Measurements from ENCODE around the gene INS. TPM values are rescaled to one million over a fixed set of nuclear protein-coding genes. Genes with fewer than 3 reads are reported as not detected.

The INS gene
- total RNA-seq, 4 donors from 2014 or later: not detected

DNA sequence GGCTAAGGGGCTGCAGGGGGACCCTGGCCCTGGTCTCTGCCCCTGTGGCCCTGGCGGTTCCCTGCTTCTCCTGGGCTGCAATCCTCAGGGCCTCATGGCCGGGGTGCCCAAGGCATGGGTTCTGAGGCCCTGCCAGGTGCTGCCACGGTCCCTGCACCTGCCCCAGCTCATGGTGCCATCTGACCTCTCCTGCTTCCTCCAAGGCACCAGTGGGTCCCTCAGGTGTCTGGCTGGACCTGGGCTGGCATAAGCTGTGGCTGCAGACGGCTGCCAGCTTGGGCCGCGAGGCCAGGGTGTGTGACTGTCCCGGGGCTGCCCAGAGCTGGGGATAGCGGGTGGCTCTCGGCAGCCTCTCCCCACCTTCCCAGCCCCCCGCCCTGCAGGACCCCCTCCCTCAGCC lies 2.0 kb downstream of the INS start:
- DNase-seq: no peak
- H3K27me3 ChIP-seq: peaks cover 0 to 89% (median 0%) of the 10 kb centered on the region in 4 donors
- H3K4me3 ChIP-seq: no peak overlapping the region
- H3K36me3 ChIP-seq: no peaks in the 10 kb centered on the region
- 52 to 67% methylated on average over 1 to 3 of the region's 10 CpGs for WGBS, 2 donors
- intact Hi-C loops (cut with DNase I): loop anchor here (10.0 kb wide), 1 partner anchor 464 kb away; the partner anchor contains the start of gene KRTAP5-6
- H3K9me3 ChIP-seq: no peaks in the 10 kb centered on the region
- no peak overlapping the region for H3K27ac ChIP-seq
- peaks cover 0 to 5% (median 0%) of the 10 kb centered on the region in 3 donors for H3K4me1 ChIP-seq
- TF ChIP-seq POLR2A (IDR thresholded peaks at IDR 0.05): no peak
- TF ChIP-seq, protein P1, sequence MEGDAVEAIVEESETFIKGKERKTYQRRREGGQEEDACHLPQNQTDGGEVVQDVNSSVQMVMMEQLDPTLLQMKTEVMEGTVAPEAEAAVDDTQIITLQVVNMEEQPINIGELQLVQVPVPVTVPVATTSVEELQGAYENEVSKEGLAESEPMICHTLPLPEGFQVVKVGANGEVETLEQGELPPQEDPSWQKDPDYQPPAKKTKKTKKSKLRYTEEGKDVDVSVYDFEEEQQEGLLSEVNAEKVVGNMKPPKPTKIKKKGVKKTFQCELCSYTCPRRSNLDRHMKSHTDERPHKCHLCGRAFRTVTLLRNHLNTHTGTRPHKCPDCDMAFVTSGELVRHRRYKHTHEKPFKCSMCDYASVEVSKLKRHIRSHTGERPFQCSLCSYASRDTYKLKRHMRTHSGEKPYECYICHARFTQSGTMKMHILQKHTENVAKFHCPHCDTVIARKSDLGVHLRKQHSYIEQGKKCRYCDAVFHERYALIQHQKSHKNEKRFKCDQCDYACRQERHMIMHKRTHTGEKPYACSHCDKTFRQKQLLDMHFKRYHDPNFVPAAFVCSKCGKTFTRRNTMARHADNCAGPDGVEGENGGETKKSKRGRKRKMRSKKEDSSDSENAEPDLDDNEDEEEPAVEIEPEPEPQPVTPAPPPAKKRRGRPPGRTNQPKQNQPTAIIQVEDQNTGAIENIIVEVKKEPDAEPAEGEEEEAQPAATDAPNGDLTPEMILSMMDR (IDR thresholded peaks at IDR 0.05): no peak

DNA sequence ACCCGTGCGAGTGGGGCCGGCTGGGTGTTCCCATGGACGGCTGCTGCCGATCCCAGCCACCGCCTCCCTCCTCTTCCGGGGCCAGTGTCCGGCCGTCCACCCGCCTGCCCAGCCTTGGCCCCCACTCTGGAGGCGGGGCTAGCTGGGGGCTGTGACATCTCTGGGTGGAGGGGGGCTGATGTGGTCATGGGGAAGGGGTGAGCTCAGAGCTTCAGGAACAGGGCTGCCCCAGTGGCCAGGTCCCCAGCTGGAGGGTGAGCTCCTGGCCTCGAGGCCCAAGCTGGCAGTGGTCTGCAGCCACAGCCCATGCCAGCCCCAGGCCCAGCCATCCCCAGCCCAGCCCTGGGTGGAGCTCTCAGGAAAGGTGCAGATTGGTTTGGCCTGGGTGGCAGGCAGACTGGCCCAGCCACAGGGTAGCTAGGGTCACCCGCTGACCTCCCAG lies 2.7 kb downstream of the INS start:
- H3K4me1 ChIP-seq: peaks cover 0 to 5% (median 0%) of the 10 kb centered on the region in 3 donors
- WGBS, 2 donors: 45% methylated on average over 5 of the region's 13 CpGs; no CpG with 5 or more reads in 1 of the 2 donors

DNA sequence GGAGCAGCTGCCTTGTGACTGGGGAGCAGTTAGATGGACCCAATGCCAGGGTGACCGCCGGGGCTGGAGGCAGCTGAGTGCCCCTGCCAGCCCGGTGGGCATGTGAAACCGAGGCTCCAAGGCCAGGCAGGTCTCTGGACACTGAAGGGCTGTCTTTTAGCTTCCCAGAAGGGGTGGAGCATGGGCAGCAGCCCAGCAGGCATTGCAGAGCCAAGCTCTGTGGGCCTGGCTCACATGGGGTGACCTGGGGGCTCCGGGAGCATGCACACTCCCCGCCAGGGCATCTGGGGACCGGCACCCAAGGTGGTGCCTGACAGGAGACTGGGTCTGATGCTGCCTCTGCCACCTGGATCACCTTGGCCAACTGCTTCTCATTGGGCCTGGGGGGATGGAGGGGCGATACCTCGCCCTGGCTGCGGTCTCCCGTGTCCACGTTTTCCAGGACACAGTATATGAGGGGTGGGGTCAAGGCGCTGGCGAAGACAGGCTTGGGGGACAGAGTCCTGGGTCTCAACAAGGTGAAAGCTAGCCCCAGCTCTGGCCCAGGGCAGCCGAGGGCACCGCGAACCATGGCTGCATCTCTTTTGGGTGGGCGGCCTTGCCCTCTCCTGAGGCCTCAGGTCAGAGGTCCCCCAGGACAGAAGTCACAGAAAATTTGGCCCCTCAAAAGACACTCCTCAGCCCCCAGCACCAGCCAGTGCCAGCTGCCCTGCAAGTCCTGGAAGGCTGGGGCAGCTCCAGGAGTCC lies 3.5 kb downstream of the INS start:
- Histone ChIP-seq H3K36me3 (no peaks in the 10 kb centered on the region), H3K9me3 (no peaks in the 10 kb centered on the region), H3K27me3 (peaks cover 0 to 87% (median 0%) of the 10 kb centered on the region in 4 donors), H3K4me1 (peaks cover 0 to 5% (median 0%) of the 10 kb centered on the region in 3 donors), H3K27ac (no peak overlapping the region), H3K4me3 (no peak overlapping the region)
- intact Hi-C loops (cut with DNase I): loop anchor here (10.0 kb wide), 1 partner anchor 463 kb away; the partner anchor contains the start of gene KRTAP5-6
- DNase-seq: no peak
- no peak for TF ChIP-seq POLR2A (IDR thresholded peaks at IDR 0.05)
- TF ChIP-seq, protein P1 (IDR thresholded peaks at IDR 0.05): no peak
- 51% methylated on average over 3 of the region's 18 CpGs; no CpG with 5 or more reads in 1 of the 2 donors for WGBS, 2 donors

More for the DNA sequence above, 2.7 kb downstream of the INS start:
- intact Hi-C loops (cut with DNase I): loop anchor here (10.0 kb wide), 1 partner anchor 464 kb away; the partner anchor contains the start of gene KRTAP5-6
- no peaks in the 10 kb centered on the region for H3K36me3 ChIP-seq
- TF ChIP-seq POLR2A (IDR thresholded peaks at IDR 0.05): no peak
- TF ChIP-seq, protein P1 (IDR thresholded peaks at IDR 0.05): no peak
- no peak overlapping the region for H3K27ac ChIP-seq
- H3K27me3 ChIP-seq: peaks cover 0 to 88% (median 0%) of the 10 kb centered on the region in 4 donors
- DNase-seq: no peak
- H3K4me3 ChIP-seq: no peak overlapping the region
- no peaks in the 10 kb centered on the region for H3K9me3 ChIP-seq

DNA sequence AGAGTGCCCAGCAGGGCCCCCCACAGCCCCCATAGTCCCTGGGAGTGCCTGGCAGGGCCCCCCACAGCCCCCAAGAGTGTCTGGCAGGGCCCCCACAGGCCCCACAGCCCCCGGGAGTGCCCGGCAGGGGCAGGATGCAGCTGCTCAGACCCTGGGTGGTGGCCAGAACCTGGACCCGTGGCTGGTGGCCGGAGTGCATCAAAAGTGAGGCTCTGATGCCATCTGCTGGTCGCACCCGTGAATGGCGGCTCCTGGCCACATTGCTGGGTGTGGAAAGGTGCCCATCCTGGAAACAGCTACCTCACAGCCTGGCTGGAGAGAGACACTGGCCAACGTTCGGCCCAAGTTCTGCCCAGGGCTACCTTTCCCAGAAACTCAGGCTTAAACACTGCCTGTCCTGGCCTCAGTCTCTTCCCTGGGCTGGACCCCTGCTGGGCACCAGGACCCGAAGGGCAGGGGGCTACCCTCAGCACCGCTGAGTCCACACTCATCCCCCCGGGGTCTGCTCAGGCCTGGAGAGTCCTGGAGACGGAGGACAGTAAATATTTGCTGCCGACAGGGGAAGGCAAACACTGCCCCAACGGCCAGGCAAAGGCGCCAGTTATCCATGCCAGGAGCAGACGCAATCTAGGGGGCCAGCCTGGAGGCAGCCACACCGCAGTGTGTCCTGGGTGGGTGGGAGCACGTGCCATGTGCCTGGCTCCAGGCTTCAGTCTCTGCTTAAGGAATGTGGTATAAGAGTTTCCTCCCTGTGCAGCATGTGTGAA lies 4.4 kb downstream of the INS start:
- no peak overlapping the region for H3K27ac ChIP-seq
- H3K4me1 ChIP-seq: peaks cover 2 to 10% (median 3%) of the 10 kb centered on the region in 3 donors
- WGBS, 2 donors: 33% methylated on average over 3 of the region's 19 CpGs; no CpG with 5 or more reads in 1 of the 2 donors
- H3K9me3 ChIP-seq: no peaks in the 10 kb centered on the region
- H3K4me3 ChIP-seq: no peak overlapping the region
- no peak for DNase-seq
- intact Hi-C loops (cut with DNase I): loop anchor here (10.0 kb wide), 1 partner anchor 462 kb away; the partner anchor contains the start of gene KRTAP5-6
- H3K27me3 ChIP-seq: peaks cover 0 to 80% (median 0%) of the 10 kb centered on the region in 4 donors
- no peaks in the 10 kb centered on the region for H3K36me3 ChIP-seq
- TF ChIP-seq, protein P1 (IDR thresholded peaks at IDR 0.05): peak; percentile 59 to 85 (median 70)
- TF ChIP-seq POLR2A (IDR thresholded peaks at IDR 0.05): no peak

Data from esophagus squamous epithelium (tissue), 5 donors.